ENCODE data around the gene ABCG1.
"Not testable (repeated sequence)": the region's sequence is repeated elsewhere in the genome, so short reads cannot be mapped to it uniquely, and the experiment has no call there.

Gene ABCG1

GRCh38 chr21:42291003-42291750 is 72.2 kb downstream of the ABCG1 start:
- no peak for DNase-seq
- peak; percentile 15 for ATAC-seq

GRCh38 chr21:42291751-42292562 is 73.0 kb downstream of the ABCG1 start:
- no peak for ATAC-seq
- no peak for DNase-seq

GRCh38 chr21:42292563-42293142 is 73.7 kb downstream of the ABCG1 start:
- not testable (repeated sequence) for DNase-seq, ATAC-seq

- ATAC-seq = no peak
- no peak for DNase-seq
These were observed 74.8 kb downstream of the ABCG1 start for GRCh38 chr21:42293649-42294272.

- ATAC-seq (no peak), DNase-seq (no peak)
These were observed 75.4 kb downstream of the ABCG1 start for GRCh38 chr21:42294273-42294880.

- DNase-seq (no peak), ATAC-seq (no peak)
These were observed 76.9 kb downstream of the ABCG1 start for GRCh38 chr21:42295845-42296244.

- ATAC-seq = no peak
- no peak for DNase-seq
These were observed 77.6 kb downstream of the ABCG1 start for GRCh38 chr21:42296501-42296900.

GRCh38 chr21:42297377-42297776 is 78.4 kb downstream of the ABCG1 start:
- ATAC-seq (no peak), DNase-seq (no peak)

GRCh38 chr21:42298237-42298636 is 79.3 kb downstream of the ABCG1 start:
- ATAC-seq = no peak

GRCh38 chr21:42298657-42299056 is 79.7 kb downstream of the ABCG1 start:
- ATAC-seq = no peak

More at GRCh38 chr21:42298237-42298636, 79.3 kb downstream of the ABCG1 start:
- DNase-seq = no peak

GRCh38 chr21:42299324-42300044 is 80.5 kb downstream of the ABCG1 start:
- DNase-seq (peak; percentile 32), ATAC-seq (peak; percentile 56)

More at GRCh38 chr21:42298657-42299056, 79.7 kb downstream of the ABCG1 start:
- no peak for DNase-seq

GRCh38 chr21:42300045-42300583 is 81.2 kb downstream of the ABCG1 start:
- no peak for ATAC-seq
- no peak for DNase-seq

- ATAC-seq = no peak
- no peak for DNase-seq
These were observed 82.0 kb downstream of the ABCG1 start for GRCh38 chr21:42300956-42301355.

- ATAC-seq = no peak
- no peak for DNase-seq
These were observed 82.6 kb downstream of the ABCG1 start for GRCh38 chr21:42301371-42302075.

- DNase-seq = no peak
- no peak for ATAC-seq
These were observed 83.2 kb downstream of the ABCG1 start for GRCh38 chr21:42302076-42302650.

GRCh38 chr21:42302794-42303193 is 83.9 kb downstream of the ABCG1 start:
- ATAC-seq = no peak
- no peak for DNase-seq

- DNase-seq (no peak), ATAC-seq (no peak)
These were observed 84.5 kb downstream of the ABCG1 start for GRCh38 chr21:42303443-42303842.

- ATAC-seq (no peak), DNase-seq (no peak)
These were observed 85.9 kb downstream of the ABCG1 start for GRCh38 chr21:42304556-42305454.

- no peak for DNase-seq
- ATAC-seq = no peak
These were observed 86.8 kb downstream of the ABCG1 start for GRCh38 chr21:42305707-42306147.
